HG03558 (cell line): ENCODE data around the gene HAVCR1.
"Not testable (repeated sequence)": the region's sequence is repeated elsewhere in the genome, so short reads cannot be mapped to it uniquely, and the experiment has no call there.

ENCODE experiments used
- ATAC-seq: cut with Tn5 transposase; IDR thresholded peaks from one replicate; pipeline ENCODE4 v1.9.1; 2021; ENCODE audit warnings: moderate number of reproducible peaks; ENCODE audit not compliant: unreplicated experiment; ENCODE audit errors: extremely low read depth

HAVCR1 gene

GRCh38 chr5:157014143-157014542, 44.8 kb downstream of the HAVCR1 start:
- ATAC-seq: not testable (repeated sequence)

- no peak for ATAC-seq
These were observed 52.7 kb downstream of the HAVCR1 start for GRCh38 chr5:157006262-157006661.

DNA sequence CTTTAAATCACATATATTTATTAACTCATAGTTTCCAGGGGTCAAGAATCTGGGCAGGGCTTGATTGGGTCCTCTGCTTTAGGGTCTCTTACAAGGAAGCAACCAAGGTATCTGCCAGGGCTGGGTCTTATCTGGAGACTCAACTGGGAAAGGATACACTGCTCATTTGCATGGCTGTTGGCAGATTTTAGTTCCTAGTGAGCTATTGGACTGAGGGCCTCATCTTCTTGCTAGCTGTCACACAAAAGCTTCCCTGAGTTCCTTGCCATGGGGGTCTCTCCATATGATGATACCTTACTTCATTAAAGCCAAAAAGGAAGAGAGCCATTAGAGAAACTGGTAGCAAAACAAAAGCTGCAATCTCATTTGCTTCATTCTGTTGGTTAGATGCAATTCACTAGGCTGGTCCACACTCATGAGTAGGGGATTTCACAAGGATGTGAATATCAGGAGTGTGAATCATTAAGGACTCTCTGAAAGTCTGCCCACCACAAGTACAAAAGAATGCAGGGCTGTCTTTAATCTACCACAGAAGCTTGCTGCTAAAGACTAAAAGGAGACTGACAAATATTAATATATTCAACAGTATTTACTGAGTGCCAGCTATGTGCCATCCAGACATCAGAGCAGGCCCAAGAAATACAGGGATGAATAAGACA, 53.9 kb downstream of the HAVCR1 start:
- no peak for ATAC-seq

DNA sequence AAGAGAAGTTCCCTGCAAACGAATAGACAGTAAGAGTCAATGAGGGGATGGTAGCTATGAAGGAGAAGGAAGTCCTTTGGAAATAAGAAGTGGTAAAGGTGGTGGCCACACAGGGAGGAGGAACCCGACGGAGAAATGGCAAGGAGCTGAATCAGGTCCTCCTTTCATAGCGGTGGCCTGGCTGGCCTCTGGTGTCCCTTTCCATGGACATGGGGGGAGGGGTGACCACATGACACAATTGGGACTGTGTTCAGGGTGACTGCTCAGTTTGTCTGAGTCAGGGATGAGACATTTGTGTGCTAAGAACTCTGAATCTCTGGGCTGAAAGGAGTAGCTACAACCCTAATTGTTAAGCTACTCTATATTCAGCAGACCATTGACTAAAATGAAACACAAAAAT, 67.2 kb downstream of the HAVCR1 start:
- ATAC-seq: no peak

GRCh38 chr5:156984064-156984463, 74.9 kb downstream of the HAVCR1 start:
- no peak for ATAC-seq

- ATAC-seq: no peak
These were observed 77.4 kb downstream of the HAVCR1 start for GRCh38 chr5:156981481-156981880.
